Activated B cell treated with CpG ODN at 0.5 μM for 24 hours (primary cell): ENCODE data around the gene EIF4E1B. TPM values are rescaled to one million over a fixed set of nuclear protein-coding genes. Genes with fewer than 3 reads are reported as not detected.
A peak's percentile ranks its signal among the peaks of the same experiment; 100 is the strongest.

ENCODE experiments used
- ATAC-seq: fragments of 200-7000 bp; cut with Tn5 transposase; one replicate; pipeline ENCODE4 v1.10.0; 2021; ENCODE audit warnings: low read depth, mild to moderate bottlenecking, moderate library complexity
- CTCF ChIA-PET: fragments of 350-600 bp; sonication (Branson Sonifier 250); formaldehyde crosslinking; loops from one replicate; lab custom pipeline; 2021; ENCODE audit warnings: antibody characterized with exemption; lab: Charles Lee
- POLR2A ChIA-PET: fragments of 350-600 bp; sonication (Branson Sonifier 250); formaldehyde crosslinking; loops from one replicate; lab custom pipeline; 2021; ENCODE audit warnings: antibody characterized with exemption; lab: Charles Lee
- DNase-seq: peaks from one replicate; pipeline ENCODE4 v3.0.0; 2022
- H3K27ac Mint-ChIP-seq: one replicate; pipeline ENCODE4 v1.8.0; 2020; ENCODE audit warnings: mixed read lengths
- H3K27me3 Mint-ChIP-seq: one replicate; pipeline ENCODE4 v1.8.0; 2021; ENCODE audit warnings: mixed read lengths
- H3K36me3 Mint-ChIP-seq: one replicate; pipeline ENCODE4 v1.8.0; 2021; ENCODE audit warnings: low read depth, mixed read lengths
- H3K4me1 Mint-ChIP-seq: one replicate; pipeline ENCODE4 v1.8.0; 2021; ENCODE audit warnings: mixed read lengths
- H3K4me3 Mint-ChIP-seq: one replicate; pipeline ENCODE4 v1.8.0; 2020; ENCODE audit warnings: mild to moderate bottlenecking, mixed read lengths
- H3K9me3 Mint-ChIP-seq: one replicate; pipeline ENCODE4 v1.8.0; 2020; ENCODE audit warnings: mixed read lengths
- CTCF ChIP-seq: fragments of 200-600 bp; IDR thresholded peaks from one replicate; pipeline ENCODE4 v1.8.0; 2022; ENCODE audit warnings: antibody characterized with exemption, mild to moderate bottlenecking
- intact Hi-C: fragments of 100-400 bp; cut with micrococcal nuclease; formaldehyde crosslinking; loops from one replicate; pipeline ENCODE4 v1.15.1; 2024
- total RNA-seq: library from RNA; stranded (reverse); gene quantifications from 2 replicates; pipeline ENCODE4 v1.2.3, GENCODE V29; 2022

Gene EIF4E1B
- total RNA-seq, 1 donor from 2014 or later, result not detected

GRCh38 chr5:176652136-176652535 is 21.7 kb downstream of the EIF4E1B start:
- Mint-ChIP-seq H3K4me3 (no peak overlapping the region), H3K27me3 (no peaks in the 10 kb centered on the region), H3K9me3 (no peaks in the 10 kb centered on the region), H3K36me3 (peaks cover 11% of the 10 kb centered on the region), H3K27ac (no peak overlapping the region), H3K4me1 (peaks cover 53% of the 10 kb centered on the region)
- intact Hi-C loops, result no loop called here
- POLR2A ChIA-PET, result no interaction called here
- CTCF ChIA-PET, result interaction anchor here (8.5 kb wide), 1 partner anchor 7 kb away, joined by 62 read pairs; no protein-coding TSS in a partner anchor
- ATAC-seq (no peak), DNase-seq (no peak)
- no peak for TF ChIP-seq CTCF

- Mint-ChIP-seq H3K9me3 (no peaks in the 10 kb centered on the region), H3K4me1 (peaks cover 57% of the 10 kb centered on the region), H3K27ac (peak overlapping the region; percentile 27), H3K27me3 (no peaks in the 10 kb centered on the region), H3K36me3 (peaks cover 14% of the 10 kb centered on the region), H3K4me3 (peak overlapping the region; percentile 3)
- no peak for TF ChIP-seq CTCF
- CTCF ChIA-PET, result interaction anchor here (1.5 kb wide), 1 partner anchor 80 kb away, joined by 3 read pairs; no protein-coding TSS in a partner anchor
- ATAC-seq, result peak; percentile 73
- POLR2A ChIA-PET, result interaction anchor here (0.5 kb wide), 1 partner anchor 257 kb away, joined by 4 read pairs; no protein-coding TSS in a partner anchor
- DNase-seq, result no peak
- intact Hi-C loops, result no loop called here
Measured at GRCh38 chr5:176653401-176654385, 23.2 kb downstream of the EIF4E1B start.

- ChIA-PET POLR2A (no interaction called here), CTCF (no interaction called here)
- H3K9me3 Mint-ChIP-seq, result no peaks in the 10 kb centered on the region
- no peaks in the 10 kb centered on the region for H3K27me3 Mint-ChIP-seq
- DNase-seq, result no peak
- H3K4me3 Mint-ChIP-seq, result no peak overlapping the region
- no peak for ATAC-seq
- H3K4me1 Mint-ChIP-seq, result peaks cover 58% of the 10 kb centered on the region
- intact Hi-C loops, result no loop called here
- TF ChIP-seq CTCF, result no peak
- H3K27ac Mint-ChIP-seq, result no peak overlapping the region
- H3K36me3 Mint-ChIP-seq, result peaks cover 14% of the 10 kb centered on the region
Measured at GRCh38 chr5:176654856-176655255, 24.4 kb downstream of the EIF4E1B start.

- peaks cover 55% of the 10 kb centered on the region for H3K4me1 Mint-ChIP-seq
- intact Hi-C loops, result no loop called here
- DNase-seq, result no peak
- ChIA-PET CTCF (interaction anchor here (5.5 kb wide), 1 partner anchor 9 kb away, joined by 62 read pairs; the partner anchor contains the start of gene TSPAN17), POLR2A (no interaction called here)
- H3K9me3 Mint-ChIP-seq, result no peaks in the 10 kb centered on the region
- TF ChIP-seq CTCF, result no peak
- peaks cover 14% of the 10 kb centered on the region for H3K36me3 Mint-ChIP-seq
- H3K27me3 Mint-ChIP-seq, result no peaks in the 10 kb centered on the region
- H3K4me3 Mint-ChIP-seq, result no peak overlapping the region
- no peak overlapping the region for H3K27ac Mint-ChIP-seq
- no peak for ATAC-seq
Measured at GRCh38 chr5:176656467-176656990, 26.1 kb downstream of the EIF4E1B start.
